ENCODE results near the gene GSKIP.

The GSKIP gene

GRCh38 chr14:96434040-96434439, 70.7 kb downstream of the GSKIP start:
- H3K4me3 ChIP-seq (ENCODE audit: low read depth, low read length), result no peak overlapping the region
- no peak for TF ChIP-seq CTCF (IDR thresholded peaks at IDR 0.05; ENCODE audit: low read depth, low read length, missing control alignments)
- H3K36me3 ChIP-seq (replicated peaks), result no peaks in the 10 kb centered on the region
- in situ Hi-C loops (cut with HindIII; ENCODE audit: low pct_ligation_motif_present, low sequenced_read_pairs), result no loop called here
- H3K27ac ChIP-seq, result no peak overlapping the region
- no peak for DNase-seq
- H3K27me3 ChIP-seq (replicated peaks), result no peaks in the 10 kb centered on the region
